ENCODE measurements around the gene DEFB132. TPM values are rescaled to one million over a fixed set of nuclear protein-coding genes. Genes with fewer than 3 reads are reported as not detected.
A peak's percentile ranks its signal among the peaks of the same experiment; 100 is the strongest.

DEFB132 gene
- total and polyA plus RNA-seq, 2 of the 13 experiments (the other 11 are each of a cell fraction or from before 2014, with no cell fraction given) = not detected

DNA sequence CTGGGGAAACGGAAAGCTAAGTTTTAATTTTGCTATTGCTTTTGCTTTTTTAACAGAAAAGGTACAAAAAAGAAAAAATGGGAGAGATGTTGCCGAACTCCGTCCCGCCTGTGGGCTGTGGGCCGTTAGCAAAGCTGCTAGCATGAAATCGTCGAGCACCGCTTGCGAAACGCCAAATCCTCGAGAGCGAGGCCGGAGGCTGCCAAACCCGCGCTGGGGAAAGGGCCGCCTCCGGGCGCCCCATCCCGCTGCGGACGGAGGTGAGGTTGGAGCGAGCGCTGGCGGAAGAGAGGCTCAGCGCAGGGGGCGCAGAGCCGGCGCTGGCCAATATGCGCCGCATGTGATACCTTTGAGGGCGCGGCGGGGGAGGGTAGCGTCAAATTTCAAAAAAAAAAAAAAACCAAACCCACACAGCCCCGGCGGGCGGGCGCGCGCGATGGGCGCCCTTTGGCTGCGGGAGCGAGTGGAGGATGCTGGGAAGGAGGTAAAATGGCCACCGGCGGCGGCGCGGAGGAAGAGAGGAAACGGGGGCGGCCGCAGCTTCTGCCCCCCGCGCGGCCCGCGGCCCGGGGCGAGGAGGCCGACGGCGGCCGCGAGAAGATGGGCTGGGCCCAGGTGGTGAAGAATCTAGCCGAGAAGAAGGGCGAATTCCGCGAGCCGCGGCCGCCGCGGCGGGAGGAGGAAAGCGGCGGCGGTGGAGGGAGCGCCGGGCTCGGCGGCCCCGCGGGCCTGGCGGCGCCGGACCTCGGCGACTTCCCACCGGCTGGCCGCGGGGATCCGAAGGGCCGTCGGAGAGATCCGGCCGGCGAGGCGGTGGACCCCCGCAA, 39.8 kb downstream of the DEFB132 start, which contains the start of gene ZCCHC3 (continued):
- TF ChIP-seq, protein P1, sequence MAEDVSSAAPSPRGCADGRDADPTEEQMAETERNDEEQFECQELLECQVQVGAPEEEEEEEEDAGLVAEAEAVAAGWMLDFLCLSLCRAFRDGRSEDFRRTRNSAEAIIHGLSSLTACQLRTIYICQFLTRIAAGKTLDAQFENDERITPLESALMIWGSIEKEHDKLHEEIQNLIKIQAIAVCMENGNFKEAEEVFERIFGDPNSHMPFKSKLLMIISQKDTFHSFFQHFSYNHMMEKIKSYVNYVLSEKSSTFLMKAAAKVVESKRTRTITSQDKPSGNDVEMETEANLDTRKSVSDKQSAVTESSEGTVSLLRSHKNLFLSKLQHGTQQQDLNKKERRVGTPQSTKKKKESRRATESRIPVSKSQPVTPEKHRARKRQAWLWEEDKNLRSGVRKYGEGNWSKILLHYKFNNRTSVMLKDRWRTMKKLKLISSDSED (CRISPR knock-in tag; IDR thresholded peaks at IDR 0.05) = peak; percentile 16; the same call in 1 of the 2 replicates
- TF ChIP-seq, protein P2, sequence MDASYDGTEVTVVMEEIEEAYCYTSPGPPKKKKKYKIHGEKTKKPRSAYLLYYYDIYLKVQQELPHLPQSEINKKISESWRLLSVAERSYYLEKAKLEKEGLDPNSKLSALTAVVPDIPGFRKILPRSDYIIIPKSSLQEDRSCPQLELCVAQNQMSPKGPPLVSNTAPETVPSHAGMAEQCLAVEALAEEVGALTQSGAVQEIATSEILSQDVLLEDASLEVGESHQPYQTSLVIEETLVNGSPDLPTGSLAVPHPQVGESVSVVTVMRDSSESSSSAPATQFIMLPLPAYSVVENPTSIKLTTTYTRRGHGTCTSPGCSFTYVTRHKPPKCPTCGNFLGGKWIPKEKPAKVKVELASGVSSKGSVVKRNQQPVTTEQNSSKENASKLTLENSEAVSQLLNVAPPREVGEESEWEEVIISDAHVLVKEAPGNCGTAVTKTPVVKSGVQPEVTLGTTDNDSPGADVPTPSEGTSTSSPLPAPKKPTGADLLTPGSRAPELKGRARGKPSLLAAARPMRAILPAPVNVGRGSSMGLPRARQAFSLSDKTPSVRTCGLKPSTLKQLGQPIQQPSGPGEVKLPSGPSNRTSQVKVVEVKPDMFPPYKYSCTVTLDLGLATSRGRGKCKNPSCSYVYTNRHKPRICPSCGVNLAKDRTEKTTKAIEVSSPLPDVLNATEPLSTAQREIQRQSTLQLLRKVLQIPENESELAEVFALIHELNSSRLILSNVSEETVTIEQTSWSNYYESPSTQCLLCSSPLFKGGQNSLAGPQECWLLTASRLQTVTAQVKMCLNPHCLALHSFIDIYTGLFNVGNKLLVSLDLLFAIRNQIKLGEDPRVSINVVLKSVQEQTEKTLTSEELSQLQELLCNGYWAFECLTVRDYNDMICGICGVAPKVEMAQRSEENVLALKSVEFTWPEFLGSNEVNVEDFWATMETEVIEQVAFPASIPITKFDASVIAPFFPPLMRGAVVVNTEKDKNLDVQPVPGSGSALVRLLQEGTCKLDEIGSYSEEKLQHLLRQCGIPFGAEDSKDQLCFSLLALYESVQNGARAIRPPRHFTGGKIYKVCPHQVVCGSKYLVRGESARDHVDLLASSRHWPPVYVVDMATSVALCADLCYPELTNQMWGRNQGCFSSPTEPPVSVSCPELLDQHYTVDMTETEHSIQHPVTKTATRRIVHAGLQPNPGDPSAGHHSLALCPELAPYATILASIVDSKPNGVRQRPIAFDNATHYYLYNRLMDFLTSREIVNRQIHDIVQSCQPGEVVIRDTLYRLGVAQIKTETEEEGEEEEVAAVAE (CRISPR knock-in tag; IDR thresholded peaks at IDR 0.05; ENCODE audit: borderline replicate concordance) = peak; percentile 94
- TF ChIP-seq, protein P3, sequence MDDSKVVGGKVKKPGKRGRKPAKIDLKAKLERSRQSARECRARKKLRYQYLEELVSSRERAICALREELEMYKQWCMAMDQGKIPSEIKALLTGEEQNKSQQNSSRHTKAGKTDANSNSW (CRISPR knock-in tag; IDR thresholded peaks at IDR 0.05; ENCODE audit: borderline replicate concordance) = 0 out of 2 replicates have a peak, but pooled peaks have one; percentile 91
- TF ChIP-seq KDM2A (CRISPR knock-in tag; IDR thresholded peaks at IDR 0.05; ENCODE audit: borderline replicate concordance, low read depth) (peak; percentile 98), IKZF4 (CRISPR knock-in tag; IDR thresholded peaks at IDR 0.05; ENCODE audit: borderline replicate concordance, low read depth, not compliant biosample characterization) (peak; percentile 93), DPF2 (CRISPR knock-in tag; IDR thresholded peaks at IDR 0.05; ENCODE audit: borderline replicate concordance, low read depth) (peak; percentile 34; the same call in 1 of the 2 replicates), EED (CRISPR knock-in tag; IDR thresholded peaks at IDR 0.05) (peak; percentile 90), FOXO1 (CRISPR knock-in tag; IDR thresholded peaks at IDR 0.05) (peak; percentile 81), AGO2 (optimal IDR thresholded peaks at IDR 0.05; ENCODE audit: low read depth, low read length) (peak; percentile 90), PRMT3 (CRISPR knock-in tag; IDR thresholded peaks at IDR 0.05; ENCODE audit: borderline replicate concordance, low read depth) (peak; percentile 93), ZNF75D (CRISPR knock-in tag; IDR thresholded peaks at IDR 0.05; ENCODE audit: borderline replicate concordance) (0 out of 2 replicates have a peak, but pooled peaks have one; percentile 87), ATF7-NPFF (CRISPR knock-in tag; IDR thresholded peaks at IDR 0.05; ENCODE audit: low read depth) (peak; percentile 96), SOX6 (IDR thresholded peaks at IDR 0.05) (no peak), SOX6 (CRISPR knock-in tag; IDR thresholded peaks at IDR 0.05) (peak; percentile 94), ZNF746 (CRISPR knock-in tag; IDR thresholded peaks at IDR 0.05) (peak; percentile 99)
- TF ChIP-seq, protein P4, sequence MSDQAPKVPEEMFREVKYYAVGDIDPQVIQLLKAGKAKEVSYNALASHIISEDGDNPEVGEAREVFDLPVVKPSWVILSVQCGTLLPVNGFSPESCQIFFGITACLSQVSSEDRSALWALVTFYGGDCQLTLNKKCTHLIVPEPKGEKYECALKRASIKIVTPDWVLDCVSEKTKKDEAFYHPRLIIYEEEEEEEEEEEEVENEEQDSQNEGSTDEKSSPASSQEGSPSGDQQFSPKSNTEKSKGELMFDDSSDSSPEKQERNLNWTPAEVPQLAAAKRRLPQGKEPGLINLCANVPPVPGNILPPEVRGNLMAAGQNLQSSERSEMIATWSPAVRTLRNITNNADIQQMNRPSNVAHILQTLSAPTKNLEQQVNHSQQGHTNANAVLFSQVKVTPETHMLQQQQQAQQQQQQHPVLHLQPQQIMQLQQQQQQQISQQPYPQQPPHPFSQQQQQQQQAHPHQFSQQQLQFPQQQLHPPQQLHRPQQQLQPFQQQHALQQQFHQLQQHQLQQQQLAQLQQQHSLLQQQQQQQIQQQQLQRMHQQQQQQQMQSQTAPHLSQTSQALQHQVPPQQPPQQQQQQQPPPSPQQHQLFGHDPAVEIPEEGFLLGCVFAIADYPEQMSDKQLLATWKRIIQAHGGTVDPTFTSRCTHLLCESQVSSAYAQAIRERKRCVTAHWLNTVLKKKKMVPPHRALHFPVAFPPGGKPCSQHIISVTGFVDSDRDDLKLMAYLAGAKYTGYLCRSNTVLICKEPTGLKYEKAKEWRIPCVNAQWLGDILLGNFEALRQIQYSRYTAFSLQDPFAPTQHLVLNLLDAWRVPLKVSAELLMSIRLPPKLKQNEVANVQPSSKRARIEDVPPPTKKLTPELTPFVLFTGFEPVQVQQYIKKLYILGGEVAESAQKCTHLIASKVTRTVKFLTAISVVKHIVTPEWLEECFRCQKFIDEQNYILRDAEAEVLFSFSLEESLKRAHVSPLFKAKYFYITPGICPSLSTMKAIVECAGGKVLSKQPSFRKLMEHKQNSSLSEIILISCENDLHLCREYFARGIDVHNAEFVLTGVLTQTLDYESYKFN (CRISPR knock-in tag; conservative IDR thresholded peaks at IDR 0.05) = peak; percentile 95
- TF ChIP-seq, protein P5, sequence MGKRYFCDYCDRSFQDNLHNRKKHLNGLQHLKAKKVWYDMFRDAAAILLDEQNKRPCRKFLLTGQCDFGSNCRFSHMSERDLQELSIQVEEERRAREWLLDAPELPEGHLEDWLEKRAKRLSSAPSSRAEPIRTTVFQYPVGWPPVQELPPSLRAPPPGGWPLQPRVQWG (CRISPR knock-in tag; IDR thresholded peaks at IDR 0.05; ENCODE audit: borderline replicate concordance, low read depth) = no peak

All from HepG2 (cell line).